Activated T-helper 1 cell treated with anti-CD3 and anti-CD28 coated beads, Interleukin-12 subunit alpha, Interleukin-12 subunit beta, Interleukin-2, Interleukin-4 antibody, amounts not matched to agents 30 ng/mL and 10 ng/mL and 1 ng/mL, durations not matched to agents 14 hours and 24 hours and 36 hours (primary cell): ENCODE measurements around the gene FKBP10. TPM values are rescaled to one million over a fixed set of nuclear protein-coding genes. Genes with fewer than 3 reads are reported as not detected.
A peak's percentile ranks its signal among the peaks of the same experiment; 100 is the strongest.

ENCODE experiments used
- DNase-seq: peaks from one replicate; pipeline ENCODE4 v3.0.0; 2021; ENCODE audit warnings: low spot score
- H3K27ac Mint-ChIP-seq: one replicate; pipeline ENCODE4 v1.8.0; 2021; ENCODE audit warnings: mild to moderate bottlenecking, mixed read lengths
- H3K27me3 Mint-ChIP-seq: one replicate; pipeline ENCODE4 v1.8.0; 2022; ENCODE audit warnings: mild to moderate bottlenecking, moderate library complexity, mixed read lengths; ENCODE audit not compliant: insufficient read depth
- H3K36me3 Mint-ChIP-seq: one replicate; pipeline ENCODE4 v1.8.0; 2021; ENCODE audit warnings: low read depth, mixed read lengths
- H3K4me1 Mint-ChIP-seq: one replicate; pipeline ENCODE4 v1.8.0; 2021; ENCODE audit warnings: low read depth, mixed read lengths
- H3K4me3 Mint-ChIP-seq: one replicate; pipeline ENCODE4 v1.8.0; 2021; ENCODE audit warnings: mild to moderate bottlenecking, moderate library complexity, mixed read lengths
- H3K9me3 Mint-ChIP-seq: one replicate; pipeline ENCODE4 v1.8.0; 2021; ENCODE audit warnings: mixed read lengths
- intact Hi-C: fragments of 100-400 bp; cut with micrococcal nuclease; formaldehyde crosslinking; loops from one replicate; pipeline ENCODE4 v1.15.1; 2024
- total RNA-seq: library from RNA; stranded (reverse); gene quantifications from 2 replicates; pipeline ENCODE4 v1.2.3, GENCODE V29; 2022

The FKBP10 gene
- 0.62 and 1.1 TPM in 2 replicates for total RNA-seq

- intact Hi-C loops = loop anchor here (2.0 to 10.0 kb wide), 2 partner anchors 26 to 52 kb away; partner anchors contain the start of genes JUP and KLHL11
Observed at GRCh38 chr17:41812381-41813151, at the start of gene FKBP10. Gene FKBP10 (plus strand): TSS chr17:41813004. CDS start chr17:41813035, 31 bp downstream.

GRCh38 chr17:41763327-41763726, 49.5 kb upstream of the FKBP10 start:
- Mint-ChIP-seq H3K4me3 (no peak overlapping the region), H3K9me3 (no peaks in the 10 kb centered on the region), H3K27ac (no peak overlapping the region), H3K27me3 (peaks cover 1% of the 10 kb centered on the region), H3K4me1 (no peaks in the 10 kb centered on the region), H3K36me3 (no peaks in the 10 kb centered on the region)
- no peak for DNase-seq
- intact Hi-C loops = no loop called here

More at GRCh38 chr17:41812381-41813151, at the start of gene FKBP10:
- H3K27ac Mint-ChIP-seq = peak within 1 kb of the TSS; percentile 86
- H3K4me1 Mint-ChIP-seq = peaks cover 14% of the 10 kb centered on the region
- DNase-seq = peak; percentile 8
- peaks cover 30% of the 10 kb centered on the region for H3K27me3 Mint-ChIP-seq
- H3K4me3 Mint-ChIP-seq = peak within 1 kb of the TSS; percentile 90
- H3K36me3 Mint-ChIP-seq = peaks cover 1% of the 10 kb centered on the region
- no peaks in the 10 kb centered on the region for H3K9me3 Mint-ChIP-seq

- DNase-seq = no peak
- intact Hi-C loops = no loop called here
- Mint-ChIP-seq H3K36me3 (no peaks in the 10 kb centered on the region), H3K9me3 (no peaks in the 10 kb centered on the region), H3K4me1 (no peaks in the 10 kb centered on the region), H3K27me3 (peaks cover 1% of the 10 kb centered on the region), H3K27ac (no peak overlapping the region), H3K4me3 (no peak overlapping the region)
Observed at GRCh38 chr17:41766135-41766534, 46.7 kb upstream of the FKBP10 start.

GRCh38 chr17:41767324-41768042, 45.3 kb upstream of the FKBP10 start:
- no peaks in the 10 kb centered on the region for H3K9me3 Mint-ChIP-seq
- intact Hi-C loops = no loop called here
- DNase-seq = no peak
- H3K27me3 Mint-ChIP-seq = peaks cover 1% of the 10 kb centered on the region
- H3K4me1 Mint-ChIP-seq = no peaks in the 10 kb centered on the region
- no peaks in the 10 kb centered on the region for H3K36me3 Mint-ChIP-seq
- H3K27ac Mint-ChIP-seq = no peak overlapping the region
- no peak overlapping the region for H3K4me3 Mint-ChIP-seq

GRCh38 chr17:41768682-41769288, 44.0 kb upstream of the FKBP10 start:
- Mint-ChIP-seq H3K9me3 (no peaks in the 10 kb centered on the region), H3K4me3 (no peak overlapping the region), H3K4me1 (no peaks in the 10 kb centered on the region), H3K27ac (no peak overlapping the region), H3K27me3 (peaks cover 1% of the 10 kb centered on the region), H3K36me3 (no peaks in the 10 kb centered on the region)
- no peak for DNase-seq
- intact Hi-C loops = no loop called here

- intact Hi-C loops = no loop called here
- Mint-ChIP-seq H3K36me3 (no peaks in the 10 kb centered on the region), H3K4me3 (no peak overlapping the region), H3K4me1 (no peaks in the 10 kb centered on the region), H3K27ac (no peak overlapping the region), H3K27me3 (peaks cover 1% of the 10 kb centered on the region), H3K9me3 (no peaks in the 10 kb centered on the region)
- DNase-seq = no peak
Observed at GRCh38 chr17:41769346-41769862, 43.4 kb upstream of the FKBP10 start.

- intact Hi-C loops = no loop called here
- no peaks in the 10 kb centered on the region for H3K36me3 Mint-ChIP-seq
Observed at GRCh38 chr17:41769985-41770384, 42.8 kb upstream of the FKBP10 start.

GRCh38 chr17:41771389-41772206, 41.2 kb upstream of the FKBP10 start:
- H3K36me3 Mint-ChIP-seq = no peaks in the 10 kb centered on the region
- intact Hi-C loops = no loop called here
- H3K27me3 Mint-ChIP-seq = no peaks in the 10 kb centered on the region
- H3K4me1 Mint-ChIP-seq = no peaks in the 10 kb centered on the region
- H3K4me3 Mint-ChIP-seq = no peak overlapping the region
- no peak for DNase-seq
- no peaks in the 10 kb centered on the region for H3K9me3 Mint-ChIP-seq
- no peak overlapping the region for H3K27ac Mint-ChIP-seq

More at GRCh38 chr17:41769985-41770384, 42.8 kb upstream of the FKBP10 start:
- Mint-ChIP-seq H3K27me3 (no peaks in the 10 kb centered on the region), H3K27ac (no peak overlapping the region), H3K4me3 (no peak overlapping the region), H3K9me3 (no peaks in the 10 kb centered on the region), H3K4me1 (no peaks in the 10 kb centered on the region)
- no peak for DNase-seq

- H3K27ac Mint-ChIP-seq = no peak overlapping the region
- no peaks in the 10 kb centered on the region for H3K4me1 Mint-ChIP-seq
- no peaks in the 10 kb centered on the region for H3K36me3 Mint-ChIP-seq
- H3K9me3 Mint-ChIP-seq = no peaks in the 10 kb centered on the region
- no peaks in the 10 kb centered on the region for H3K27me3 Mint-ChIP-seq
- no peak overlapping the region for H3K4me3 Mint-ChIP-seq
- DNase-seq = no peak
- intact Hi-C loops = no loop called here
Observed at GRCh38 chr17:41772218-41772585, 40.6 kb upstream of the FKBP10 start.

GRCh38 chr17:41772586-41773189, 40.1 kb upstream of the FKBP10 start:
- Mint-ChIP-seq H3K4me1 (no peaks in the 10 kb centered on the region), H3K27me3 (no peaks in the 10 kb centered on the region), H3K27ac (no peak overlapping the region), H3K36me3 (no peaks in the 10 kb centered on the region), H3K4me3 (no peak overlapping the region), H3K9me3 (no peaks in the 10 kb centered on the region)
- no peak for DNase-seq
- intact Hi-C loops = no loop called here

GRCh38 chr17:41773190-41773588, 39.6 kb upstream of the FKBP10 start:
- intact Hi-C loops = no loop called here
- Mint-ChIP-seq H3K4me1 (no peaks in the 10 kb centered on the region), H3K36me3 (no peaks in the 10 kb centered on the region), H3K27ac (no peak overlapping the region), H3K9me3 (no peaks in the 10 kb centered on the region), H3K4me3 (no peak overlapping the region), H3K27me3 (no peaks in the 10 kb centered on the region)
- DNase-seq = no peak

- H3K36me3 Mint-ChIP-seq = no peaks in the 10 kb centered on the region
- no peaks in the 10 kb centered on the region for H3K9me3 Mint-ChIP-seq
- no peaks in the 10 kb centered on the region for H3K4me1 Mint-ChIP-seq
- no peak overlapping the region for H3K4me3 Mint-ChIP-seq
- DNase-seq = no peak
- no peak overlapping the region for H3K27ac Mint-ChIP-seq
- intact Hi-C loops = no loop called here
- H3K27me3 Mint-ChIP-seq = no peaks in the 10 kb centered on the region
Observed at GRCh38 chr17:41773731-41774193, 39.0 kb upstream of the FKBP10 start.
